Measurements from ENCODE around the gene EVX2.

EVX2 gene

GRCh38 chr2:176088048-176088936 is 4.5 kb upstream of the EVX2 start (continued):
- TF ChIP-seq ZNF354C (tag by site-specific recombination; IDR thresholded peaks at IDR 0.05; ENCODE audit: borderline replicate concordance, low read depth) = no peak
- no peak for TF ChIP-seq ZNF223 (tag by site-specific recombination; IDR thresholded peaks at IDR 0.05)
- TF ChIP-seq PRDM10 (tag by site-specific recombination; IDR thresholded peaks at IDR 0.05) = peak; percentile 76
- no peak for TF ChIP-seq ZNF449 (tag by site-specific recombination; IDR thresholded peaks at IDR 0.05)
- TF ChIP-seq SCRT1 (tag by site-specific recombination; IDR thresholded peaks at IDR 0.05; ENCODE audit: borderline replicate concordance) = no peak
- TF ChIP-seq ZNF701 (tag by site-specific recombination; IDR thresholded peaks at IDR 0.05) = no peak
- no peak for TF ChIP-seq ZIC2 (tag by site-specific recombination; IDR thresholded peaks at IDR 0.05)
- TF ChIP-seq CTCF (tag by site-specific recombination; IDR thresholded peaks at IDR 0.05) = peak; percentile 85
- peak; percentile 17 for TF ChIP-seq ZBTB26 (tag by site-specific recombination; optimal IDR thresholded peaks at IDR 0.05)

GRCh38 chr2:176087330-176088047 is 3.7 kb upstream of the EVX2 start:
- CTCF ChIA-PET = interaction anchor here (0.6 to 5.6 kb wide), 13 partner anchors 9 to 884 kb away, joined by 3 to 33 read pairs (median 4); no protein-coding TSS in a partner anchor
- TF ChIP-seq ZNF37A (tag by site-specific recombination; IDR thresholded peaks at IDR 0.05) (no peak), PRDM10 (tag by site-specific recombination; IDR thresholded peaks at IDR 0.05) (no peak), ZSCAN16 (tag by site-specific recombination; IDR thresholded peaks at IDR 0.05) (no peak), PRDM2 (tag by site-specific recombination; IDR thresholded peaks at IDR 0.05; ENCODE audit: borderline replicate concordance) (no peak), ZNF292 (tag by site-specific recombination; IDR thresholded peaks at IDR 0.05; ENCODE audit: borderline replicate concordance, low read depth) (no peak), ZNF624 (tag by site-specific recombination; IDR thresholded peaks at IDR 0.05) (no peak)

More at GRCh38 chr2:176087330-176088047, 3.7 kb upstream of the EVX2 start:
- Histone ChIP-seq H3K4me3 (ENCODE audit: low read depth, low read length) (no peak overlapping the region), H3K9me3 (ENCODE audit: control insufficient read depth, insufficient read depth, low read depth, low read length) (no peaks in the 10 kb centered on the region), H3K4me1 (ENCODE audit: control insufficient read depth, insufficient read depth, low read length) (no peaks in the 10 kb centered on the region), H3K36me3 (ENCODE audit: control insufficient read depth in 2 of 2, insufficient read depth in 1 of 2, low read length in 2 of 2) (no peaks in the 10 kb centered on the region), H3K27ac (ENCODE audit: extremely low read depth, low read depth, low read length) (no peak overlapping the region)
- POLR2A ChIA-PET = interaction anchor here (1.4 to 1.7 kb wide), 2 partner anchors 10 to 17 kb away, joined by 3 to 5 read pairs; no protein-coding TSS in a partner anchor
